ENCODE measurements around the gene LGR6.

The LGR6 gene

DNA sequence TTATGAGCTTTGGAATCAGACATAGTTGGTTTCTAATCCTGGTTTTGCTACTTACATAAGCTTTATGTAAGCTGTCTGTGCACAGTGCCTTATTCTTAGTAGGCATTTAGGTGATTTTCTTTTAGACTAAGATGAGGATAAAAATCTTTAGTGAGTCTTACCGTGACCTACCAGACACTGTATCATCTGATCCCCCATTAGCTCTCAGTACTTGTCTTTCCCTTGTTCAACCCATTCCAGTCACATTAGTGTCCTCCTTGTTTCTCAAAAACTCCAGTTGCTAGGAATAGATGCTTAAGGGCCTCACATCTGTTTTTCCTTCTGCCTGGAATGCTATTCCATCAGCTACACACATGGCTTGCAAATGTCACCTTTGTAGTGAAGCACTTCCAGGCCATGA lies 173.7 kb downstream of the LGR6 start (continued):
- TF ChIP-seq ZSCAN18 (tag by site-specific recombination; IDR thresholded peaks at IDR 0.05): no peak
- TF ChIP-seq ZNF561 (tag by site-specific recombination; IDR thresholded peaks at IDR 0.05; ENCODE audit: borderline replicate concordance): no peak
- TF ChIP-seq EGR2 (tag by site-specific recombination; IDR thresholded peaks at IDR 0.05; ENCODE audit: low read depth): no peak
- TF ChIP-seq, protein P1, sequence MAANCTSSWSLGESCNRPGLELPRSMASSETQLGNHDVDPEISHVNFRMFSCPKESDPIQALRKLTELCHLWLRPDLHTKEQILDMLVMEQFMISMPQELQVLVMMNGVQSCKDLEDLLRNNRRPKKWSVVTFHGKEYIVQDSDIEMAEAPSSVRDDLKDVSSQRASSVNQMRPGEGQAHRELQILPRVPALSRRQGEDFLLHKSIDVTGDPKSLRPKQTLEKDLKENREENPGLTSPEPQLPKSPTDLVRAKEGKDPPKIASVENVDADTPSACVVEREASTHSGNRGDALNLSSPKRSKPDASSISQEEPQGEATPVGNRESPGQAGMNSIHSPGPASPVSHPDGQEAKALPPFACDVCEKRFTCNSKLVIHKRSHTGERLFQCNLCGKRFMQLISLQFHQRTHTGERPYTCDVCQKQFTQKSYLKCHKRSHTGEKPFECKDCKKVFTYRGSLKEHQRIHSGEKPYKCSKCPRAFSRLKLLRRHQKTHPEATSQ (tag by site-specific recombination; IDR thresholded peaks at IDR 0.05): no peak
- no peak for TF ChIP-seq ZFP41 (tag by site-specific recombination; IDR thresholded peaks at IDR 0.05; ENCODE audit: borderline replicate concordance)
